ENCODE measurements around the gene MEGF10.

The MEGF10 gene

GRCh38 chr5:127281609-127282008 is 9.0 kb upstream of the MEGF10 start:
- ATAC-seq (ENCODE audit: low read depth) (no peak), DNase-seq (ENCODE audit: low spot score) (no peak)
- H3K9me3 ChIP-seq (ENCODE audit: severe bottlenecking), result no peaks in the 10 kb centered on the region
- no peaks in the 10 kb centered on the region for H3K36me3 ChIP-seq (ENCODE audit: low read depth)
- no peak overlapping the region for H3K27ac ChIP-seq (ENCODE audit: poor library complexity, severe bottlenecking)
- TF ChIP-seq CTCF (IDR thresholded peaks at IDR 0.05; ENCODE audit: poor library complexity, severe bottlenecking), result no peak
- H3K4me3 ChIP-seq (ENCODE audit: severe bottlenecking), result no peak overlapping the region
- H3K27me3 ChIP-seq (ENCODE audit: insufficient read depth, poor library complexity, severe bottlenecking), result peaks cover 24% of the 10 kb centered on the region
- H3K4me1 ChIP-seq (ENCODE audit: insufficient read depth, poor library complexity, severe bottlenecking), result no peaks in the 10 kb centered on the region

GRCh38 chr5:127288676-127289075 is 1.9 kb upstream of the MEGF10 start:
- DNase-seq (ENCODE audit: low spot score) (no peak), ATAC-seq (ENCODE audit: low read depth) (no peak)
- no peak for TF ChIP-seq CTCF (IDR thresholded peaks at IDR 0.05; ENCODE audit: poor library complexity, severe bottlenecking)
- H3K9me3 ChIP-seq (ENCODE audit: severe bottlenecking), result no peaks in the 10 kb centered on the region
- H3K4me3 ChIP-seq (ENCODE audit: severe bottlenecking), result no peak overlapping the region
- H3K27ac ChIP-seq (ENCODE audit: poor library complexity, severe bottlenecking), result no peak overlapping the region
- H3K36me3 ChIP-seq (ENCODE audit: low read depth), result no peaks in the 10 kb centered on the region
- H3K27me3 ChIP-seq (ENCODE audit: insufficient read depth, poor library complexity, severe bottlenecking), result peaks cover 72% of the 10 kb centered on the region
- no peaks in the 10 kb centered on the region for H3K4me1 ChIP-seq (ENCODE audit: insufficient read depth, poor library complexity, severe bottlenecking)

GRCh38 chr5:127290946-127291693 is 524 bp downstream of the MEGF10 start:
- TF ChIP-seq CTCF (IDR thresholded peaks at IDR 0.05; ENCODE audit: poor library complexity, severe bottlenecking), result no peak
- Histone ChIP-seq H3K4me3 (ENCODE audit: severe bottlenecking) (no peak overlapping the region), H3K36me3 (ENCODE audit: low read depth) (no peaks in the 10 kb centered on the region), H3K4me1 (ENCODE audit: insufficient read depth, poor library complexity, severe bottlenecking) (peaks cover 3% of the 10 kb centered on the region), H3K27me3 (ENCODE audit: insufficient read depth, poor library complexity, severe bottlenecking) (peaks cover 55% of the 10 kb centered on the region), H3K9me3 (ENCODE audit: severe bottlenecking) (no peaks in the 10 kb centered on the region), H3K27ac (ENCODE audit: poor library complexity, severe bottlenecking) (no peak overlapping the region)
- DNase-seq (ENCODE audit: low spot score) (no peak), ATAC-seq (ENCODE audit: low read depth) (no peak)

GRCh38 chr5:127292030-127292735 is 1.6 kb downstream of the MEGF10 start:
- no peak for TF ChIP-seq CTCF (IDR thresholded peaks at IDR 0.05; ENCODE audit: poor library complexity, severe bottlenecking)
- Histone ChIP-seq H3K36me3 (ENCODE audit: low read depth) (no peaks in the 10 kb centered on the region), H3K4me3 (ENCODE audit: severe bottlenecking) (no peak overlapping the region), H3K27ac (ENCODE audit: poor library complexity, severe bottlenecking) (no peak overlapping the region), H3K27me3 (ENCODE audit: insufficient read depth, poor library complexity, severe bottlenecking) (peaks cover 48% of the 10 kb centered on the region), H3K9me3 (ENCODE audit: severe bottlenecking) (no peaks in the 10 kb centered on the region), H3K4me1 (ENCODE audit: insufficient read depth, poor library complexity, severe bottlenecking) (peaks cover 8% of the 10 kb centered on the region)
- ATAC-seq (ENCODE audit: low read depth) (no peak), DNase-seq (ENCODE audit: low spot score) (no peak)

GRCh38 chr5:127293373-127293772 is 2.8 kb downstream of the MEGF10 start:
- no peak overlapping the region for H3K4me3 ChIP-seq (ENCODE audit: severe bottlenecking)
- H3K27me3 ChIP-seq (ENCODE audit: insufficient read depth, poor library complexity, severe bottlenecking), result peaks cover 45% of the 10 kb centered on the region
- ATAC-seq (ENCODE audit: low read depth) (no peak), DNase-seq (ENCODE audit: low spot score) (no peak)
- H3K9me3 ChIP-seq (ENCODE audit: severe bottlenecking), result no peaks in the 10 kb centered on the region
- no peaks in the 10 kb centered on the region for H3K36me3 ChIP-seq (ENCODE audit: low read depth)
- peaks cover 8% of the 10 kb centered on the region for H3K4me1 ChIP-seq (ENCODE audit: insufficient read depth, poor library complexity, severe bottlenecking)
- no peak for TF ChIP-seq CTCF (IDR thresholded peaks at IDR 0.05; ENCODE audit: poor library complexity, severe bottlenecking)
- no peak overlapping the region for H3K27ac ChIP-seq (ENCODE audit: poor library complexity, severe bottlenecking)
